COLO668 (cell line): ENCODE data around the gene PRDM16.

Experiments
- DNase-seq: peaks from one replicate; lab custom pipeline; 2025; ENCODE audit not compliant: unreplicated experiment; lab: John Stamatoyannopoulos, UW

The PRDM16 gene

GRCh38 chr1:3068564-3069431 lies at the start of gene PRDM16:
Gene PRDM16, plus strand, starts transcription at chr1:3069203. Its CDS starts 57 bp downstream, at chr1:3069260.
- no peak for DNase-seq

- no peak for DNase-seq
Measured at GRCh38 chr1:3019516-3020051, 49.4 kb upstream of the PRDM16 start.

GRCh38 chr1:3020263-3020909 lies 48.6 kb upstream of the PRDM16 start:
- DNase-seq, result no peak

GRCh38 chr1:3021233-3021671 lies 47.8 kb upstream of the PRDM16 start, which contains the start of gene ACTRT2:
Gene ACTRT2, plus strand, starts transcription at chr1:3021467. Its CDS starts 220 bp downstream, at chr1:3021687.
- no peak for DNase-seq

GRCh38 chr1:3021801-3022401 lies 47.1 kb upstream of the PRDM16 start:
- no peak for DNase-seq

- no peak for DNase-seq
Measured at GRCh38 chr1:3022511-3022973, 46.5 kb upstream of the PRDM16 start.

- DNase-seq, result no peak
Measured at GRCh38 chr1:3022976-3023375, 46.0 kb upstream of the PRDM16 start.

GRCh38 chr1:3024019-3024418 lies 45.0 kb upstream of the PRDM16 start:
- no peak for DNase-seq

- no peak for DNase-seq
Measured at GRCh38 chr1:3024588-3024987, 44.4 kb upstream of the PRDM16 start.

- DNase-seq, result no peak
Measured at GRCh38 chr1:3026124-3026523, 42.9 kb upstream of the PRDM16 start.

- no peak for DNase-seq
Measured at GRCh38 chr1:3026581-3027391, 42.2 kb upstream of the PRDM16 start.

GRCh38 chr1:3027611-3028371 lies 41.2 kb upstream of the PRDM16 start:
- DNase-seq, result no peak

GRCh38 chr1:3028531-3029282 lies 40.3 kb upstream of the PRDM16 start:
- no peak for DNase-seq

GRCh38 chr1:3029481-3029961 lies 39.5 kb upstream of the PRDM16 start:
- DNase-seq, result no peak

- no peak for DNase-seq
Measured at GRCh38 chr1:3029991-3030662, 38.9 kb upstream of the PRDM16 start.

- DNase-seq, result no peak
Measured at GRCh38 chr1:3030663-3031381, 38.2 kb upstream of the PRDM16 start.

- no peak for DNase-seq
Measured at GRCh38 chr1:3031401-3032221, 37.4 kb upstream of the PRDM16 start.
